ENCODE results near the gene IL17B. TPM values are rescaled to one million over a fixed set of nuclear protein-coding genes. Genes with fewer than 3 reads are reported as not detected.

IL17B gene
- total RNA-seq, 4 donors from 2014 or later = 2.0 to 2.5 (median 2.1) TPM; not detected in 1

- H3K27ac ChIP-seq = peak overlapping the region; percentile 61 to 91 (median 84)
- TF ChIP-seq POLR2A (IDR thresholded peaks at IDR 0.05) = no peak
- no peak for TF ChIP-seq CTCF (IDR thresholded peaks at IDR 0.05)
- no peak overlapping the region for H3K4me3 ChIP-seq
- WGBS, 2 donors = 62 to 74% methylated on average over 8 to 9 of the region's 9 CpGs
- H3K36me3 ChIP-seq = no peaks in the 10 kb centered on the region
- no peaks in the 10 kb centered on the region for H3K27me3 ChIP-seq
- H3K4me1 ChIP-seq = peaks cover under 1 to 65% (median 14%) of the 10 kb centered on the region in 3 donors
- intact Hi-C loops (cut with DNase I) = no loop called here
- H3K9me3 ChIP-seq = no peaks in the 10 kb centered on the region
- no peak for DNase-seq
Observed at GRCh38 chr5:149387081-149387631, 8.1 kb upstream of the IL17B start.

GRCh38 chr5:149386166-149386565 lies 7.1 kb upstream of the IL17B start:
- TF ChIP-seq POLR2A (IDR thresholded peaks at IDR 0.05) (no peak), CTCF (IDR thresholded peaks at IDR 0.05) (no peak)
- H3K4me1 ChIP-seq = peaks cover 9 to 70% (median 20%) of the 10 kb centered on the region in 3 donors
- no peaks in the 10 kb centered on the region for H3K9me3 ChIP-seq
- DNase-seq = no peak
- H3K27ac ChIP-seq = peak overlapping the region; percentile 61 to 91 (median 84)
- WGBS, 2 donors = 58% methylated on average over 2 of the region's 5 CpGs; no CpG with 5 or more reads in 1 of the 2 donors
- no peaks in the 10 kb centered on the region for H3K36me3 ChIP-seq
- H3K27me3 ChIP-seq = no peaks in the 10 kb centered on the region
- intact Hi-C loops (cut with DNase I) = no loop called here
- no peak overlapping the region for H3K4me3 ChIP-seq

- WGBS, 2 donors = 70 to 80% methylated on average over 2 to 3 of the region's 9 CpGs
- Histone ChIP-seq H3K36me3 (no peaks in the 10 kb centered on the region), H3K9me3 (no peaks in the 10 kb centered on the region), H3K4me3 (peak overlapping the region in 1 of 4 donors; percentile 32), H3K27ac (peak overlapping the region; percentile 71 to 91 (median 84)), H3K4me1 (peaks cover 9 to 80% (median 29%) of the 10 kb centered on the region in 3 donors), H3K27me3 (no peaks in the 10 kb centered on the region)
- no peak for TF ChIP-seq CTCF (IDR thresholded peaks at IDR 0.05)
- TF ChIP-seq POLR2A (IDR thresholded peaks at IDR 0.05) = peak in 1 of 4 donors; percentile 7
- no peak for DNase-seq
- intact Hi-C loops (cut with DNase I) = loop anchor here (5.0 kb wide), 1 partner anchor 49 kb away; no protein-coding TSS in a partner anchor
Observed at GRCh38 chr5:149383399-149383798, 4.3 kb upstream of the IL17B start.

GRCh38 chr5:149382517-149383220 lies 3.6 kb upstream of the IL17B start:
- peak overlapping the region in 3 of 4 donors; percentile 18 to 47 (median 25) for H3K4me3 ChIP-seq
- TF ChIP-seq CTCF (IDR thresholded peaks at IDR 0.05) = no peak
- no peak for TF ChIP-seq POLR2A (IDR thresholded peaks at IDR 0.05)
- H3K27me3 ChIP-seq = no peaks in the 10 kb centered on the region
- peaks cover 9 to 78% (median 31%) of the 10 kb centered on the region in 3 donors for H3K4me1 ChIP-seq
- H3K9me3 ChIP-seq = no peaks in the 10 kb centered on the region
- intact Hi-C loops (cut with DNase I) = loop anchor here (5.0 kb wide), 1 partner anchor 50 kb away; no protein-coding TSS in a partner anchor
- H3K36me3 ChIP-seq = no peaks in the 10 kb centered on the region
- 66 to 73% methylated on average over 6 to 10 of the region's 12 CpGs for WGBS, 2 donors
- peak overlapping the region; percentile 71 to 91 (median 84) for H3K27ac ChIP-seq
- DNase-seq = no peak

GRCh38 chr5:149381986-149382338 lies 2.9 kb upstream of the IL17B start:
- WGBS, 2 donors = 58 to 59% methylated on average over 6 to 7 of the region's 16 CpGs
- Histone ChIP-seq H3K4me3 (peak overlapping the region in 3 of 4 donors; percentile 18 to 47 (median 25)), H3K36me3 (no peaks in the 10 kb centered on the region), H3K4me1 (peaks cover 9 to 74% (median 30%) of the 10 kb centered on the region in 3 donors), H3K9me3 (no peaks in the 10 kb centered on the region), H3K27me3 (no peaks in the 10 kb centered on the region), H3K27ac (peak overlapping the region; percentile 71 to 91 (median 84))
- no peak for DNase-seq
- intact Hi-C loops (cut with DNase I) = loop anchor here (5.0 kb wide), 1 partner anchor 50 kb away; no protein-coding TSS in a partner anchor
- peak; percentile 87 to 97 (median 92) for TF ChIP-seq CTCF (IDR thresholded peaks at IDR 0.05)
- no peak for TF ChIP-seq POLR2A (IDR thresholded peaks at IDR 0.05)

Data from esophagus squamous epithelium (tissue), 5 donors.